ENCODE data around the gene GNMT.
"Not testable (repeated sequence)": the region's sequence is repeated elsewhere in the genome, so short reads cannot be mapped to it uniquely, and the experiment has no call there.

The GNMT gene

GRCh38 chr6:42942444-42942843 is 18.1 kb upstream of the GNMT start:
- no peak overlapping the region for H2AFZ ChIP-seq (ENCODE audit: low read depth, low read length)
- no peak overlapping the region for H3K4me2 ChIP-seq (ENCODE audit: low read length)
- H3K4me1 ChIP-seq (ENCODE audit: low read length) = no peaks in the 10 kb centered on the region
- H3K36me3 ChIP-seq (replicated peaks; ENCODE audit: low read depth, low read length) = peaks cover 58% of the 10 kb centered on the region
- H3K79me2 ChIP-seq (ENCODE audit: low read length) = peaks cover 21% of the 10 kb centered on the region
- TF ChIP-seq EZH2phosphoT487 (IDR thresholded peaks at IDR 0.05; ENCODE audit: low read depth) (no peak), CTCF (IDR thresholded peaks at IDR 0.05; ENCODE audit: low read depth, low read length) (no peak)
- no peak overlapping the region for H3K27ac ChIP-seq (ENCODE audit: low read length)
- no peak overlapping the region for H3K4me3 ChIP-seq (ENCODE audit: low read length)
- no peaks in the 10 kb centered on the region for H3K27me3 ChIP-seq (ENCODE audit: low read depth, low read length)
- H3K9me3 ChIP-seq (ENCODE audit: insufficient read depth, low read length) = no peaks in the 10 kb centered on the region
- no peak overlapping the region for H3K9ac ChIP-seq (ENCODE audit: low read length)
- peaks cover 24% of the 10 kb centered on the region for H4K20me1 ChIP-seq (ENCODE audit: insufficient read depth, low read length)

GRCh38 chr6:42947950-42948349 is 12.6 kb upstream of the GNMT start:
- no peak for TF ChIP-seq CTCF (IDR thresholded peaks at IDR 0.05; ENCODE audit: low read depth, low read length)
- TF ChIP-seq EZH2phosphoT487 (IDR thresholded peaks at IDR 0.05; ENCODE audit: low read depth) = no peak
- Histone ChIP-seq H4K20me1 (ENCODE audit: insufficient read depth, low read length) (no peaks in the 10 kb centered on the region), H3K9ac (ENCODE audit: low read length) (no peak overlapping the region), H3K27ac (ENCODE audit: low read length) (no peak overlapping the region), H3K79me2 (ENCODE audit: low read length) (no peaks in the 10 kb centered on the region), H3K4me3 (ENCODE audit: low read length) (no peak overlapping the region), H3K4me1 (ENCODE audit: low read length) (no peaks in the 10 kb centered on the region), H3K9me3 (ENCODE audit: insufficient read depth, low read length) (no peaks in the 10 kb centered on the region), H2AFZ (ENCODE audit: low read depth, low read length) (no peak overlapping the region), H3K27me3 (ENCODE audit: low read depth, low read length) (no peaks in the 10 kb centered on the region), H3K4me2 (ENCODE audit: low read length) (no peak overlapping the region), H3K36me3 (replicated peaks; ENCODE audit: low read depth, low read length) (peaks cover 15% of the 10 kb centered on the region)

GRCh38 chr6:42952389-42952788 is 8.2 kb upstream of the GNMT start:
- no peak overlapping the region for H2AFZ ChIP-seq (ENCODE audit: low read depth, low read length)
- H4K20me1 ChIP-seq (ENCODE audit: insufficient read depth, low read length) = no peaks in the 10 kb centered on the region
- H3K27ac ChIP-seq (ENCODE audit: low read length) = no peak overlapping the region
- no peaks in the 10 kb centered on the region for H3K9me3 ChIP-seq (ENCODE audit: insufficient read depth, low read length)
- no peak overlapping the region for H3K4me3 ChIP-seq (ENCODE audit: low read length)
- no peak for TF ChIP-seq EZH2phosphoT487 (IDR thresholded peaks at IDR 0.05; ENCODE audit: low read depth)
- no peak for TF ChIP-seq CTCF (IDR thresholded peaks at IDR 0.05; ENCODE audit: low read depth, low read length)
- H3K9ac ChIP-seq (ENCODE audit: low read length) = no peak overlapping the region
- H3K27me3 ChIP-seq (ENCODE audit: low read depth, low read length) = no peaks in the 10 kb centered on the region
- H3K79me2 ChIP-seq (ENCODE audit: low read length) = no peaks in the 10 kb centered on the region
- no peaks in the 10 kb centered on the region for H3K4me1 ChIP-seq (ENCODE audit: low read length)
- H3K36me3 ChIP-seq (replicated peaks; ENCODE audit: low read depth, low read length) = no peaks in the 10 kb centered on the region
- no peak overlapping the region for H3K4me2 ChIP-seq (ENCODE audit: low read length)

- not testable (repeated sequence) for H3K27me3 ChIP-seq (ENCODE audit: low read depth, low read length); H3K4me3 ChIP-seq (ENCODE audit: low read length); H3K27ac ChIP-seq (ENCODE audit: low read length); H3K36me3 ChIP-seq (replicated peaks; ENCODE audit: low read depth, low read length); H3K9me3 ChIP-seq (ENCODE audit: insufficient read depth, low read length); H4K20me1 ChIP-seq (ENCODE audit: insufficient read depth, low read length); H3K4me2 ChIP-seq (ENCODE audit: low read length); H3K9ac ChIP-seq (ENCODE audit: low read length); H3K79me2 ChIP-seq (ENCODE audit: low read length); H2AFZ ChIP-seq (ENCODE audit: low read depth, low read length); H3K4me1 ChIP-seq (ENCODE audit: low read length)
Measured at GRCh38 chr6:42954405-42954804, 6.1 kb upstream of the GNMT start.

- Histone ChIP-seq H3K27me3 (ENCODE audit: low read depth, low read length) (no peaks in the 10 kb centered on the region), H3K4me1 (ENCODE audit: low read length) (no peaks in the 10 kb centered on the region), H3K9me3 (ENCODE audit: insufficient read depth, low read length) (no peaks in the 10 kb centered on the region), H3K79me2 (ENCODE audit: low read length) (no peaks in the 10 kb centered on the region), H3K36me3 (replicated peaks; ENCODE audit: low read depth, low read length) (no peaks in the 10 kb centered on the region), H3K27ac (ENCODE audit: low read length) (no peak overlapping the region), H3K4me3 (ENCODE audit: low read length) (no peak overlapping the region), H3K9ac (ENCODE audit: low read length) (no peak overlapping the region), H3K4me2 (ENCODE audit: low read length) (no peak overlapping the region), H4K20me1 (ENCODE audit: insufficient read depth, low read length) (no peaks in the 10 kb centered on the region), H2AFZ (ENCODE audit: low read depth, low read length) (no peak overlapping the region)
- no peak for TF ChIP-seq EZH2phosphoT487 (IDR thresholded peaks at IDR 0.05; ENCODE audit: low read depth)
- no peak for TF ChIP-seq CTCF (IDR thresholded peaks at IDR 0.05; ENCODE audit: low read depth, low read length)
Measured at GRCh38 chr6:42958125-42958524, 2.4 kb upstream of the GNMT start.
